ENCODE results near the gene LYVE1.

Gene LYVE1

GRCh38 chr11:10587995-10588394 lies 19.5 kb upstream of the LYVE1 start:
- TF ChIP-seq CTCF (IDR thresholded peaks at IDR 0.05; ENCODE audit: control extremely low read depth, extremely low read depth, low read depth, missing control alignments): no peak
- no peak for DNase-seq (ENCODE audit: extremely low spot score)
- CTCF ChIA-PET: interaction anchor here (1.9 kb wide), 2 partner anchors 12 to 66 kb away, joined by 5 to 6 read pairs; no protein-coding TSS in a partner anchor
- POLR2A ChIA-PET: no interaction called here

DNA sequence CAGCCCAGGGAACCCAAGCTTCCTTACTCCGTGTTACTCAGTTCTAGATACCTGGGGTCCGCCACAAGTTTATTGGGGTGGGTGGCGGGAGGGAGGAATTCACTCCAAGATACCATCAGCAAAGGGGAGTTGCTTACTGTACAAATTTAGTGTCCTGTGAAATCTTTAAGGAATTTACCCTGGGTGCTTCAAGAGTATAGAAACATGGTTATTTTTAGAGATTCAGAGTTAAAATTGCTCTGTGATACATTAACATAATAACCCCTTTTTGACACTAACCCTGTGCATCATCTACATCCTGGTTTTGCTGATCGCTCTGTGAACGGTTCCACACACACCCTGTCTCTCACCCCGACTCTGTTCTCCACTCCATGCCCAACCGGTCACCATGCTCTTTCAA lies 18.9 kb upstream of the LYVE1 start:
- POLR2A ChIA-PET: no interaction called here
- no peak for DNase-seq (ENCODE audit: extremely low spot score)
- CTCF ChIA-PET: interaction anchor here (1.9 kb wide), 1 partner anchor 11 kb away, joined by 6 read pairs; no protein-coding TSS in a partner anchor
- no peak for TF ChIP-seq CTCF (IDR thresholded peaks at IDR 0.05; ENCODE audit: control extremely low read depth, extremely low read depth, low read depth, missing control alignments)

DNA sequence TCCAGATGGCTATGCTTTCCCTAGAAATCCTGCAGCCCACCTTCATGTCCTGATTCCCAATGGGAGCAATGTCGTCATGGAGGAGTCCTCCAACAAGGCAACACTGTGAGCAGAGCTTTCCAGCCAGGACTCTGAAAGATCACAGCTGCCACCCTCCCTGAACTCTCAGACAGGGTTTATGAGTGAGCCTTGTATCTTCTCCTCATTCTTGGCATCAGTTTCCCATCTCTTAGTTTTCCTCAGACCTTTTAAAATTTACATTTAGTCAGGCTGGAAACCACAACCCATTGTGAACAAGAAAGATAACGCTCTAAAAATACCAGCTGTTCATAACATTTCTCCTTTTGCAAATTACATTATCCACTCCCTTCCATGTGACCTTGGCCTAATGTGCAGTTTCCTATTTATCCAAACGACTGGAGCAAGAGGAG lies 15.6 kb upstream of the LYVE1 start:
- CTCF ChIA-PET: interaction anchor here (0.8 to 1.6 kb wide), 4 partner anchors 9 to 43 kb away, joined by 3 to 9 read pairs (median 4); partner anchors contain the start of gene RNF141
- TF ChIP-seq CTCF (IDR thresholded peaks at IDR 0.05; ENCODE audit: control extremely low read depth, extremely low read depth, low read depth, missing control alignments): no peak
- POLR2A ChIA-PET: no interaction called here
- no peak for DNase-seq (ENCODE audit: extremely low spot score)

DNA sequence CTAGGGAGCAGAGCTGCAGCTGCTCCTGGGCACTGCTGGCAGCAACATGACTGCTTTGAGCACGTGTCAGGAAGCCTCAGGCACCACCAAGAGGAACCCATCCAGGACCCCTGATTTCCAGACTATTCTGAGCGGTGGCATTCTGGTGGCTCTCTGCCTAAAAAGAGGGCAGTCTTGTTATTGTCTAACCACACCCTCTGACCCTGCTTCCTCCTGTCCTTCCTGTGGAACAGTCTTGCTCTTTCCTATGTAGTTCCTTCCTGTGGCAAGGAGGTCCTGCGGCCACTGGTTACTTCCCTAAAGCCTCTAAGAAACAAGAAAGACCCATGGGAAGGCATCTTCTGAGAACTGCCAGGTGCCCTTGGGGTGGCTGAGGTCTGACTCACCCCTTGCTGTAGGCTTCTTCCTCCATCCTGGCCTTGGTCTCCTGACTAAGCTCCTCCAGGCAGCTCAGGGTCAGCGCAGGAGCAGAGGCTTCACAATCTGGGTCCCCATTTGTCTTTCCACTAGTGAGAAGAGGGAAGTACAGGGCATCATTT lies 13.1 kb upstream of the LYVE1 start:
- ChIA-PET POLR2A (no interaction called here), CTCF (no interaction called here)
- TF ChIP-seq CTCF (IDR thresholded peaks at IDR 0.05; ENCODE audit: control extremely low read depth, extremely low read depth, low read depth, missing control alignments): no peak
- no peak for DNase-seq (ENCODE audit: extremely low spot score)

- POLR2A ChIA-PET: no interaction called here
- no peak for DNase-seq (ENCODE audit: extremely low spot score)
- CTCF ChIA-PET: interaction anchor here (1.1 to 1.4 kb wide), 2 partner anchors 14 kb away, joined by 3 to 5 read pairs; no protein-coding TSS in a partner anchor
Measured at GRCh38 chr11:10580623-10581022, 12.2 kb upstream of the LYVE1 start.

GRCh38 chr11:10579700-10580099 lies 11.2 kb upstream of the LYVE1 start:
- ChIA-PET POLR2A (no interaction called here), CTCF (interaction anchor here (1.1 to 1.4 kb wide), 2 partner anchors 13 to 15 kb away, joined by 3 to 5 read pairs; no protein-coding TSS in a partner anchor)
- TF ChIP-seq CTCF (IDR thresholded peaks at IDR 0.05; ENCODE audit: control extremely low read depth, extremely low read depth, low read depth, missing control alignments): no peak

More at GRCh38 chr11:10580623-10581022, 12.2 kb upstream of the LYVE1 start:
- no peak for TF ChIP-seq CTCF (IDR thresholded peaks at IDR 0.05; ENCODE audit: control extremely low read depth, extremely low read depth, low read depth, missing control alignments)

More at GRCh38 chr11:10579700-10580099, 11.2 kb upstream of the LYVE1 start:
- DNase-seq (ENCODE audit: extremely low spot score): no peak
